ENCODE data around the gene CFAP410. TPM values are rescaled to one million over a fixed set of nuclear protein-coding genes. Genes with fewer than 3 reads are reported as not detected.

Gene CFAP410
- total and polyA plus RNA-seq, 2 donors (not counting 1 experiment from before 2014, with no cell fraction given) = 69.2 to 98.8 TPM

GRCh38 chr21:44334329-44335030 is 4.7 kb downstream of the CFAP410 start:
- Histone ChIP-seq H3K4me3 (ENCODE audit: control extremely low read depth in 1 of 5, extremely low read depth in 1 of 5, insufficient read depth in 1 of 5, low read depth in 2 of 5, low read length in 4 of 5) (no peak overlapping the region), H3K36me3 (replicated peaks in 1 of 2; ENCODE audit: control extremely low read depth in 1 of 2, control insufficient read depth in 1 of 2, extremely low read depth in 1 of 2, insufficient read depth in 2 of 2, low read length in 1 of 2) (peaks cover 0 to 33% of the 10 kb centered on the region in 2 experiments), H3K27ac (ENCODE audit: low read length in 2 of 2) (no peak overlapping the region), H3K9ac (ENCODE audit: low read length) (no peak overlapping the region), H3K4me1 (ENCODE audit: control insufficient read depth in 2 of 2, insufficient read depth in 2 of 2, low read length in 2 of 2) (peaks cover 0 to 8% of the 10 kb centered on the region in 2 donors), H3K79me2 (ENCODE audit: control insufficient read depth, insufficient read depth, low read length) (no peaks in the 10 kb centered on the region), H2AFZ (ENCODE audit: insufficient read depth, low read depth, low read length, poor library complexity, severe bottlenecking) (no peak overlapping the region), H3K9me3 (ENCODE audit: control extremely low read depth in 1 of 3, control insufficient read depth in 2 of 3, insufficient read depth in 1 of 3, low read length in 2 of 3) (no peaks in the 10 kb centered on the region), H3K4me2 (replicated peaks; ENCODE audit: low read depth, low read length, poor library complexity, severe bottlenecking) (no peak overlapping the region), H4K20me1 (ENCODE audit: control insufficient read depth, insufficient read depth, low read length, poor library complexity, severe bottlenecking) (peaks cover 39% of the 10 kb centered on the region), H3K27me3 (replicated peaks in 1 of 4; ENCODE audit: control extremely low read depth in 1 of 4, control insufficient read depth in 3 of 4, insufficient read depth in 4 of 4, low read length in 3 of 4) (no peaks in the 10 kb centered on the region)
- peaks cover 7% of the 10 kb centered on the region for H3K4me1 Mint-ChIP-seq
- TF ChIP-seq CTCF (IDR thresholded peaks at IDR 0.05) = no peak
- TF ChIP-seq EZH2 (IDR thresholded peaks at IDR 0.05; ENCODE audit: borderline replicate concordance, insufficient read depth, low read depth, low read length, poor library complexity, severe bottlenecking) = no peak
- no peak overlapping the region for H3K27ac Mint-ChIP-seq
- 90% methylated on average over 11 of the region's 26 CpGs for WGBS (ENCODE audit: insufficient coverage)
- H3K27me3 Mint-ChIP-seq = no peaks in the 10 kb centered on the region
- H3K9me3 Mint-ChIP-seq (ENCODE audit: insufficient read depth) = no peaks in the 10 kb centered on the region
- intact Hi-C loops (cut with micrococcal nuclease) = loop anchor here (5.0 kb wide), 1 partner anchor 322 kb away; the partner anchor contains the start of gene TRAPPC10
- POLR2A ChIA-PET = interaction anchor here (0.5 to 0.6 kb wide), 2 partner anchors 70 to 494 kb away, joined by 4 to 12 read pairs; no protein-coding TSS in a partner anchor
- CTCF ChIA-PET = no interaction called here
- DNase-seq = no peak
- no peak overlapping the region for H3K4me3 Mint-ChIP-seq
- ATAC-seq (ENCODE audit: low read depth) = no peak

All from B cell (primary cell).